Measurements from ENCODE around the gene LRRC8E.

LRRC8E gene

DNA sequence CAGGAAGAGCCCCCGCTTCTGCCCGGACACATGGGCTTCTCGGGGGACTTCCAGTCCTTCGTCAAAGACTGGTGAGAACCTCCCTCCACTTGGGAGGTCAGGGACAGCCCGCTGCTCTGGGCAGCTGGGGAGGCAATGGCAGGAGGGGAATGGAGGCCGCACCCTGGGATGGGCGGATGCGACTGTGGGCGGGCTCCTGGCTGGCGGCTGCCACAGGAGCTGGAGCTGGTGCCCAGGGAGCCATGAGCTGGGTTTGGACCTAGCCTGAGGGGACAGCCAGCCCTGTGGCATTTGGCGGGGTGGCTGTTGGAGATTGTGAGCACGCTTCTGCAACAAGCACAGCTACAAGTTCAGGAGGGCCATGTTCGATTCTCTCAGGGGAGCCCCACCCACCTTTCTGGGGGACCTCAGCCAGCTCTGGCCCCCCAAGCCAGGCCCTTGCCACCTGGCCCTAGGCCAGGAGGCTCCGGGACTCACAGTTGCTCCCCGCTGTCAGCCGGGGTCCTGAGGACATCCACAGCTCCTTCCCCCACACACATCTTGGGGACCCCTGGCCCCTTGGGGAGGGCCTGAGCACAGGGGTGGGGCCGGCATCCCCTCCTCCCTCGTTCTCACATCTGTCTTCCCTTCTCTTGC lies 23.3 kb downstream of the LRRC8E start:
- Histone ChIP-seq H3K36me3 (ENCODE audit: control insufficient read depth, insufficient read depth, low read length) (peaks cover 32% of the 10 kb centered on the region), H3K4me3 (ENCODE audit: low read length) (no peak overlapping the region), H3K27me3 (ENCODE audit: control insufficient read depth, insufficient read depth, low read length) (peaks cover 8% of the 10 kb centered on the region), H3K27ac (ENCODE audit: low read length) (no peak overlapping the region), H3K9me3 (ENCODE audit: control insufficient read depth, insufficient read depth, low read length) (no peaks in the 10 kb centered on the region), H3K4me1 (ENCODE audit: control insufficient read depth, insufficient read depth, low read length) (no peaks in the 10 kb centered on the region; the same call in 1 of the 2 replicates)
- no CpG with 5 or more reads among the region's 18 CpGs for WGBS (ENCODE audit: insufficient coverage, insufficient read length)
- DNase-seq (ENCODE audit: low read depth, low spot score), result no peak

DNA sequence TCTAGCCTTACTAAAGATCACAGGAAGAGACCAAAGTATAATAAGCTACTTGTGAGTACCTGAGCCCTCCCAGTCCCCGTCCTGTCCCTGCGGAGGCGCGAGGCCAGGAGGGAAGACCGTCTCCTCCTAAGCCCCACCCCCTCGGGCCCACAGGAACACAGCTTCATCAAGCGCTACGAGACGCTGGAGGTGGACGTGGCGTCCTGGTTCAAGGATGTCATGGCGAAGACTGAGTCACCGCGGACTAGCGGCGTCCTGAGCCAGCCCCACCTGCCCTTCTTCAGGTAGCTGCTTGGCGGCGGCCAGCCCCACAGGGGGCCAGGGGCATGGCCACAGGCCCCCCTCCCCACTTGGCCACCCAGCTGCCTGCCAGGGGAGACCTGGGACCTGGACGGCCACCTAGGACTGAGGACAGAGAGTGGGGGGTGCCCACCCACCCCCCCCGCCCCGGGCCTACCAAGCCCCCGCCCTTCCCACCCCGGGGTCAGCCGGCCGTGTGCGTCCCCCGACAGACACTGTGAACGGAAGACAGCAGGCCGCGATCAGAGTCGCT lies 23.9 kb downstream of the LRRC8E start:
- Histone ChIP-seq H3K4me1 (ENCODE audit: control insufficient read depth, insufficient read depth, low read length) (no peaks in the 10 kb centered on the region; the same call in 1 of the 2 replicates), H3K36me3 (ENCODE audit: control insufficient read depth, insufficient read depth, low read length) (peaks cover 30% of the 10 kb centered on the region), H3K4me3 (ENCODE audit: low read length) (no peak overlapping the region), H3K27me3 (ENCODE audit: control insufficient read depth, insufficient read depth, low read length) (peaks cover 12% of the 10 kb centered on the region), H3K9me3 (ENCODE audit: control insufficient read depth, insufficient read depth, low read length) (no peaks in the 10 kb centered on the region), H3K27ac (ENCODE audit: low read length) (no peak overlapping the region)
- no CpG with 5 or more reads among the region's 31 CpGs for WGBS (ENCODE audit: insufficient coverage, insufficient read length)
- no peak for DNase-seq (ENCODE audit: low read depth, low spot score)

DNA sequence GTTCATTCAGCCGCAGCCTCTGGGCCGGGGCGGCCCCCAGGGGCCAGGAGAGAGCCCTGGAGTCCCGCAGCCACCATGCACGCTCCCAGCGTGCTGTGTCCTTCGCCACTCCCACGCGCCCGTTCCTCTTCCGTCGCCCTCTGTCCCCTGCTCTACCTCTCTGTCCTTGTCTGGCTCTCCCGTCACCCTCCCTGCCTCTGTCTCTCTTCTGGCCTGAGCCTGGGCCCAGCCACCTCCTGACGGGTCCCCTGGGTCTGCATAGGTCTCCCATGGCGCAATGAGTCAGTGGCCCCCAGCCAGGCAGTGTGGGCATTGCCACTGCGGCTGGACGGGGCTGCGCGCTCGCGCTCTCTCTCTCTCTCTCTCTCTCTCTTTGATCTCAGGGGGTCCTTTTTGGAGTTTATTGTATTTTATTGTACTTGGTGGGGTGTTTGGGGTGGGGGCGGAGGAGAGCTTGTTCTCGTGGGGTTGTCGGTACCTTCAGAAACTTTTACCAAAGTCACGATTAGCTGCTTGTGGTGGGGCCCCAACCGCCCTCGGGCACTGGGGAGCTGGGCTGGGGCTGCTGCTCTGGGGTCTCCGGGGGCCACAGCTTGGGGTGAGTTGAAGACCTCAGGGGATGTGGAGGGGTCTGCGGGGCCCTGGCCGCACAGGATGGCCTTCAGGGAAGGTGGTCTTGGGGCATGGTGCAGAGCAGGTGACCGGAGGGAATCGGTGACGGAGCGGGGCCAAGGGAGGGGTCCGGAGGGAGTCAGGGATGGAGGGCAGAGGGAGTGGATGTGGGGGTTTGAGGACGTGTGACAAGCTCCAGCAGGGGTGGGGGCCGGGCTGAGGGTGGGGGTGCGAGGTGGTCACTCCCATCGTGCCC lies 24.6 kb downstream of the LRRC8E start:
- no CpG with 5 or more reads among the region's 39 CpGs for whole genome bisulfite sequencing (ENCODE audit: insufficient coverage, insufficient read length)
- Histone ChIP-seq H3K4me1 (ENCODE audit: control insufficient read depth, insufficient read depth, low read length) (no peaks in the 10 kb centered on the region; the same call in 1 of the 2 replicates), H3K27me3 (ENCODE audit: control insufficient read depth, insufficient read depth, low read length) (peaks cover 13% of the 10 kb centered on the region), H3K9me3 (ENCODE audit: control insufficient read depth, insufficient read depth, low read length) (no peaks in the 10 kb centered on the region), H3K27ac (ENCODE audit: low read length) (no peak overlapping the region), H3K4me3 (ENCODE audit: low read length) (no peak overlapping the region), H3K36me3 (ENCODE audit: control insufficient read depth, insufficient read depth, low read length) (peaks cover 28% of the 10 kb centered on the region)
- DNase-seq (ENCODE audit: low read depth, low spot score), result no peak

DNA sequence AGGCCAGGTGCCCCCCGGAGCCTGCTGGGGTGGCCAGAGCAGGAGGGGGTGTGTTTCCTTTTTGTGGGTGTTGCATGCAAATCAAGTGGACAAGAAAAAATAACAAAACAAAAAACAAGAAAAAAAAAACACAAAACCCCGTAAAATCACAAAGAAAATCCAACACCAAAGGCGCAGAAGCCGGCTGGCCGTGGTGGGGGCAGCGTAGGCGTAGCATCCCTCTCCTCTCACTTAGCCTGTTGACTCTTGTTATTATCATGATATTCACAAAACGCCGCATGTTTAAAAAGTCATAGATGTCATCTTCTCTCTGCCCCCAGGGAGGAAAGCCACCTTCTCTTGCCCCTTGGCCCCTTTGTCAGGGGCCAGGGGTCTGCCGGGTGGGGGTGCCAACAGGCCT lies 25.3 kb downstream of the LRRC8E start:
- Histone ChIP-seq H3K27ac (ENCODE audit: low read length) (no peak overlapping the region), H3K27me3 (ENCODE audit: control insufficient read depth, insufficient read depth, low read length) (peaks cover 13% of the 10 kb centered on the region), H3K4me1 (ENCODE audit: control insufficient read depth, insufficient read depth, low read length) (no peaks in the 10 kb centered on the region; the same call in 1 of the 2 replicates), H3K36me3 (ENCODE audit: control insufficient read depth, insufficient read depth, low read length) (peaks cover 28% of the 10 kb centered on the region), H3K9me3 (ENCODE audit: control insufficient read depth, insufficient read depth, low read length) (no peaks in the 10 kb centered on the region), H3K4me3 (ENCODE audit: low read length) (no peak overlapping the region)
- no peak for DNase-seq (ENCODE audit: low read depth, low spot score)
- no CpG with 5 or more reads among the region's 10 CpGs for WGBS (ENCODE audit: insufficient coverage, insufficient read length)

DNA sequence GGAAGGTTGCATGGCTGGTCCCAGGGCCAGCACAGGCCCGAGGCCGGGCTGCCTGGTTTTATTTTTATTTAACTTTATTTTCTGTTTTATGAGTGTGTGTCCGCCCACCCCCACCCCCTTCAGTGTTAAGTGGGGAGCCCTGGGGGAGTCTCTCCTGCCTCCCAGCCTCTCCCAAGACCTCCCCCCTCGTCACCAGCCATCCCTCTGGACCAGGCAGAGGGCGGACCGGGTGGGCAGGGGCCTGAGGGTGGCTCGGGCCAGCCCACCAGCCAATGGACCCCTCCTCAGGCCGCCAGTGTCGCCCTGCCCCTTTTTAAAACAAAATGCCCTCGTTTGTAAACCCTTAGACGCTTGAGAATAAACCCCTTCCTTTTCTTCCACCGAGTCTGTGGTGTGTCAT lies 25.8 kb downstream of the LRRC8E start:
- H3K27me3 ChIP-seq (ENCODE audit: control insufficient read depth, insufficient read depth, low read length), result peaks cover 13% of the 10 kb centered on the region
- WGBS (ENCODE audit: insufficient coverage, insufficient read length), result no CpG with 5 or more reads among the region's 12 CpGs
- H3K27ac ChIP-seq (ENCODE audit: low read length), result no peak overlapping the region
- H3K36me3 ChIP-seq (ENCODE audit: control insufficient read depth, insufficient read depth, low read length), result peaks cover 26% of the 10 kb centered on the region
- no peaks in the 10 kb centered on the region for H3K9me3 ChIP-seq (ENCODE audit: control insufficient read depth, insufficient read depth, low read length)
- H3K4me3 ChIP-seq (ENCODE audit: low read length), result no peak overlapping the region
- no peak for DNase-seq (ENCODE audit: low read depth, low spot score)
- no peaks in the 10 kb centered on the region; the same call in 1 of the 2 replicates for H3K4me1 ChIP-seq (ENCODE audit: control insufficient read depth, insufficient read depth, low read length)

DNA sequence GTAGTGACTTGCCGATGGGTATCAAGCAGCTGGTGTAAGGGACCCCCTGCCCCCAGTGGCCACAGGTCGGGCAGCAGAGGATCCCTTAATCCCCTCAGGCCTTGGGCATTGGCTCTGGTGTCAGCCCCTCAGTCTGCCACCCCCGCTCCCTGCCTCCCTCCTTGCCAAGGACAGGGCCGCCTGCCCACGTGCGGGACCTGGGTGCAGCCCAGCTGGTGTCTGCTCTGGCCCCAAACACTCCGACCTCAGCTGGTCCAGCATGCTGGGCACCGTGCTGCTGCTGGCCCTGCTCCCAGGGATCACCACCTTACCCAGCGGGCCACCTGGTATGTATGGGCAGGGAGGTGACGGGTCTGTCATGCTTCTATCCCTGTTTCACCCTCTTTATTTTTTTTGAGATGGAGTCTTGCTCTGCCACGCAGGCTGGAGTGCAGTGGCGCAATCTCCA lies 26.3 kb downstream of the LRRC8E start, which contains the start of gene TGFBR3L:
Gene TGFBR3L, plus strand, starts transcription at position 233 of the 448 bp plus-strand sequence.
- no peaks in the 10 kb centered on the region for H3K9me3 ChIP-seq (ENCODE audit: control insufficient read depth, insufficient read depth, low read length)
- peaks cover 25% of the 10 kb centered on the region for H3K36me3 ChIP-seq (ENCODE audit: control insufficient read depth, insufficient read depth, low read length)
- DNase-seq (ENCODE audit: low read depth, low spot score), result no peak
- H3K4me3 ChIP-seq (ENCODE audit: low read length), result no peak within 1 kb of the TSS
- WGBS (ENCODE audit: insufficient coverage, insufficient read length), result no CpG with 5 or more reads among the region's 12 CpGs
- H3K27ac ChIP-seq (ENCODE audit: low read length), result no peak within 1 kb of the TSS
- peaks cover 13% of the 10 kb centered on the region for H3K27me3 ChIP-seq (ENCODE audit: control insufficient read depth, insufficient read depth, low read length)
- no peaks in the 10 kb centered on the region; the same call in 1 of the 2 replicates for H3K4me1 ChIP-seq (ENCODE audit: control insufficient read depth, insufficient read depth, low read length)

DNA sequence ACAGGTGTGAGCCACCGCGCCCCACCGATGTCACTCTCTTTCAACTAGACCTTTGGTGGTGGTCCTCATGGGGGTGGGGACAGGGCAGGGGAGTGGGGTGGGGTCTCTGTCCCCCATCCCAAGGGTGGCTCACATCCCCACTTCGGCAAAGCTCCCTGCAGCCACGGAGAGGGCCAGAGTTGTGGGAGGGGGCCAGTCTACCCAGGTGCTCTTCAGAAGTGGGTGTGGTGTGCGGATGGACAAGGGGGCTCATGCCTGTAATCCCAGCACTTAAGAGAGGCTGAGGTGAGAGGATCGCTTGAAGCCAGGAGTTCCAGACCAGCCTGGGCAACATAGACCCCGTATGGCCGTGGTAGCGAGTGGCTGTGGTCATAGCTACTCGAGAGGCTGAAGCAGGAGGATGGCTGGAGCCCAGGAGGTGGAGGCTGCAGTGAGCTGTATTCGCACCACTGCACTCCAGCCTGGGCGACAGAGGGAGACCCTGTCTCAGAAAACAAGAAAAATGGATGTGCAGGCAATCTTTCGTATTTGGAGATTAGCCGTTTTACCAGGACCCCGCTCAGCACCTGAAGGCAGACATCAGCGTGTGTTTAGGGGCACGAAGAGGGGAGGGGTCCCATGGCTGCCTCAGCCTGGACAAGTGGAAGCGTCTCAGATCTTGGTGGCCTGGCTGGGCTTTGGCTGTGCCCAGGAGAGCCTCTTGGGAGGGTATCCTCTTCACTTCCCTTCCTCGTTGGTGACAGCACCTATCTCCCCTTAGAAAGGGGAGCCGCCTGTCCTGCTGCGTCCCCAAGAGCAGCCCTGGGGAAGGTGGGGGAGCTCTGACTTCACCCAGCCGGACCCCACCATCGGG lies 27.2 kb downstream of the LRRC8E start:
- Histone ChIP-seq H3K27me3 (ENCODE audit: control insufficient read depth, insufficient read depth, low read length) (peaks cover 13% of the 10 kb centered on the region), H3K27ac (ENCODE audit: low read length) (no peak overlapping the region), H3K36me3 (ENCODE audit: control insufficient read depth, insufficient read depth, low read length) (peaks cover 20% of the 10 kb centered on the region), H3K9me3 (ENCODE audit: control insufficient read depth, insufficient read depth, low read length) (no peaks in the 10 kb centered on the region), H3K4me1 (ENCODE audit: control insufficient read depth, insufficient read depth, low read length) (no peaks in the 10 kb centered on the region; the same call in 1 of the 2 replicates), H3K4me3 (ENCODE audit: low read length) (peak overlapping the region; percentile 55; the same call in 1 of the 2 replicates)
- WGBS (ENCODE audit: insufficient coverage, insufficient read length), result no CpG with 5 or more reads among the region's 24 CpGs
- DNase-seq (ENCODE audit: low read depth, low spot score), result no peak

DNA sequence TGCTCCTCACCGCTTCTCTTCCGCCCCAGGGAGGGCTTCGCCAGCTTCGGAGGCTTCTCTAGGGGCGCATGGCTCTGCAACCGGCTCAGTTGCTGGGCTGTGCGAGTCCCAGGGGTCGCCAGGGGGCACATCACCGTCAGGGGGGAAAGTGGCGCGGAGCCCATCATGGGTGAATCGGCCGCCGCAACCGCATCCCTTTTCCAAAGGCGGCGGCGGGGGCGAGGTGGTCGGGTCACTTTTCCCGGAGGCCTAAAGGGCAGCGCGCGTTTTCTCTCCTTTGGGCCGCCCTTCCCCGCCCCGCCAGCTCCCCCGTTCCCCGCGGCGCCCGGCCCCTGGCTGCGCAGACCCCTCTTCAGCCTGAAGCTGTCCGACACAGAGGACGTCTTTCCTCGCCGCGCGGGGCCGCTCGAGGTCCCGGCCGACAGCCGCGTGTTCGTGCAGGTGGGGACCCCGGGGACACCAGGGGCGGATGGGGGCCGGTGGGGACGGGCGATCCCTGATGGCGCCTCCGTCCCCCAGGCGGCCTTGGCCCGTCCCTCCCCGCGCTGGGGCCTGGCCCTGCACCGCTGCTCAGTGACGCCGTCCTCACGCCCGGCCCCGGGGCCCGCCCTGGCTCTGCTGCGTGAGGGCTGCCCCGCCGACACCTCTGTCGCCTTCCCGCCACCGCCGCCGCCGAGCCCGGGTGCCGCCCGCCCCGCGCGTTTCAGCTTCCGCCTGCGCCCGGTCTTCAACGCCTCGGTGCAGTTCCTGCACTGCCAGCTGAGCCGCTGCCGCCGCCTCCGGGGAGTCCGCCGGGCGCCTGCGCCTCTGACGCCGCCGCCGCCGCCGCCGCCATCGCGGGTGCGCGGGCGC lies 28.0 kb downstream of the LRRC8E start:
- Histone ChIP-seq H3K36me3 (ENCODE audit: control insufficient read depth, insufficient read depth, low read length) (peaks cover 13% of the 10 kb centered on the region), H3K4me1 (ENCODE audit: control insufficient read depth, insufficient read depth, low read length) (no peaks in the 10 kb centered on the region; the same call in 1 of the 2 replicates), H3K9me3 (ENCODE audit: control insufficient read depth, insufficient read depth, low read length) (no peaks in the 10 kb centered on the region), H3K4me3 (ENCODE audit: low read length) (peak overlapping the region; percentile 55; the same call in 1 of the 2 replicates), H3K27me3 (ENCODE audit: control insufficient read depth, insufficient read depth, low read length) (peaks cover 13% of the 10 kb centered on the region), H3K27ac (ENCODE audit: low read length) (no peak overlapping the region)
- no CpG with 5 or more reads among the region's 104 CpGs for WGBS (ENCODE audit: insufficient coverage, insufficient read length)
- DNase-seq (ENCODE audit: low read depth, low spot score), result no peak

DNA sequence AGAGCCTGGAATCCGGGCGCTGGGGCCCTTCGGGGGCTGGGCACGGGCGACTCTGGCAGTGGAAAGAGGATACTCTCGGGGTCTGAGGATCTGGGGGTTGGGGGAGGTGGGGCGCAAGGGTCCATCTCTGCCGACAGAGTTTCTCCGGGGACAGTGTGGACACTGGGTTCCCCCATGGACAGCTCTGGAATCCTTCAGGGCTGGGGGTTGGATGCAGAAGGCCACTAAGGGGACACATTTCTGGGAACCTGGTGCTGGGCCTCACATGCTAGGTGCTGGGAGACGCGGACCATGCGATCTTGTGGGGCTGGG lies 28.6 kb downstream of the LRRC8E start:
- H3K27ac ChIP-seq (ENCODE audit: low read length), result no peak overlapping the region
- no CpG with 5 or more reads among the region's 12 CpGs for WGBS (ENCODE audit: insufficient coverage, insufficient read length)
- H3K27me3 ChIP-seq (ENCODE audit: control insufficient read depth, insufficient read depth, low read length), result peaks cover 13% of the 10 kb centered on the region
- peak overlapping the region; percentile 55; the same call in 1 of the 2 replicates for H3K4me3 ChIP-seq (ENCODE audit: low read length)
- H3K4me1 ChIP-seq (ENCODE audit: control insufficient read depth, insufficient read depth, low read length), result no peaks in the 10 kb centered on the region; the same call in 1 of the 2 replicates
- no peaks in the 10 kb centered on the region for H3K9me3 ChIP-seq (ENCODE audit: control insufficient read depth, insufficient read depth, low read length)
- H3K36me3 ChIP-seq (ENCODE audit: control insufficient read depth, insufficient read depth, low read length), result peaks cover 7% of the 10 kb centered on the region
- DNase-seq (ENCODE audit: low read depth, low spot score), result no peak
